ENCODE results near the gene ARHGEF39.

ARHGEF39 gene

DNA sequence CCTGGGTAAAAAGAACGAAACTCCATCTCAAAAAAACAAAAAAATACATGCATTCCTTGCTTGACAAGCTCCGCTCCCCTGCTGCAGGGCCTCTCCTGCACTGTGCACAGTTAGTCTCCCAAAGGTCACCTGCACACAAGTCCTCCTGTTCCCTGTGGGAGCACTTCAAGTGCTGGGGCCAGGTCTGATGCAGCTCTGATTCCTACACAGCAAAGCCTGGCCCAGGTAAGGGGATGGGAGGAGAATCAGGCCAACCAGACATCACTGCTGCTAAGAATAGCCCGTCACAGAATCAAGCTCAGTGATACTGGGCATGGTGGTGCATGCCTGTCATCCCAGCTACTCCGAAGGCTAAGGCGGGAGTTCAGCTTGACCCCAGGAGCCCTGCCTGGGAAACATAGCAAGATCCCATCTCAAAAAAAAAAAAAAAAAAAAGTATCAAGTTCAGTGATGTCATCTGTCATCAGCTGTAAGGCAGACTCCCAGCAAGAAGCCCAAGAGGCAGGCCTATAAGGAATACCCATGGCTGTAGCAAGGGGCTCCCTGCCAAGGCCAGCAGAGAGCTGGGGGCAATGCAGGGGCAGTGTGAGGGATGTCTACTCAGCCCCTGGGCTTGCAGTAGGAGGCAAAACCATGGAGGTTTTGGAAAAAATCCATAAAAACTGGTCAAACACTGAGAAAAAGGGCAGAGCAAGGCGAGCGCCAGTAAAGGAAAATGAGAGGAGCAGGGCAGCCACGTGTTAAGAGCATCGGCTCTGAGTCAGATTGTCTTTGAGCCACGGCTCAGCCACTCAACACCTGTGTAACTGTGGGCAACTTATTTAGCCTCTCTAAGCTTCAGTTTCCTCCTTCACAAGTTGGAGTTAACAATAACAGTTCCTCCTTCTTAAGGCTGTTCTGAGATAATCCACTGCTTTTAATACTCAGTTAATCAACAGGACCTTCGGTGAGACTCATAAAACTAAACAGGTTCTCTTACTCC, 21.5 kb upstream of the ARHGEF39 start:
- H3K27ac Mint-ChIP-seq, result no peak overlapping the region
- H3K36me3 Mint-ChIP-seq (ENCODE audit: low read depth), result no peaks in the 10 kb centered on the region
- peaks cover 26% of the 10 kb centered on the region for H3K4me1 Mint-ChIP-seq (ENCODE audit: low read depth)
- no peaks in the 10 kb centered on the region for H3K9me3 Mint-ChIP-seq
- no peak for DNase-seq
- H3K27me3 Mint-ChIP-seq, result no peaks in the 10 kb centered on the region
- no peak overlapping the region for H3K4me3 Mint-ChIP-seq

DNA sequence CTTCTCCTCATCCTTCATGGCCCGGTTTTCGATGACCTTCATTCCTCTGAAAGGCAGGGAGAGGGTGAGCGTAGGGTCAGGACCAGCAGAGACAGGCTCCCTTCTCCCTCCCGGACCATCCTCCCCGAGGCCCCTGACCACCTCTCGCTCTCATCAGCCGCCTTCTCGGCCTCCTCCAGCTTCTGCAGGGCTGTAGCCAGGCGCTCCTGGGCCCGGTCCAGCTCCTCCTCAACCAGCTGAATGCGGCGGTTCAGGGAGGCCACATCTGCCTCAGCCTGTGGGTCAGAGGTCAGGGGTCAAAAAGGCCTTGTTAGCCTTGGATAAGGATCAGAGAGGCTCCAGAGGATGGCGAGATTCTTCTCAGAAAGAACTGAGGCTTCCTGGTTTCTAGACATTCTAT, 20.5 kb upstream of the ARHGEF39 start:
- Mint-ChIP-seq H3K4me3 (no peak overlapping the region), H3K27ac (no peak overlapping the region), H3K36me3 (ENCODE audit: low read depth) (no peaks in the 10 kb centered on the region), H3K9me3 (no peaks in the 10 kb centered on the region), H3K4me1 (ENCODE audit: low read depth) (peaks cover 18% of the 10 kb centered on the region), H3K27me3 (no peaks in the 10 kb centered on the region)
- DNase-seq, result no peak

- peaks cover 18% of the 10 kb centered on the region for H3K4me1 Mint-ChIP-seq (ENCODE audit: low read depth)
- DNase-seq, result no peak
- no peak overlapping the region for H3K4me3 Mint-ChIP-seq
- no peaks in the 10 kb centered on the region for H3K9me3 Mint-ChIP-seq
- H3K36me3 Mint-ChIP-seq (ENCODE audit: low read depth), result no peaks in the 10 kb centered on the region
- no peaks in the 10 kb centered on the region for H3K27me3 Mint-ChIP-seq
- H3K27ac Mint-ChIP-seq, result no peak overlapping the region
These were observed 19.9 kb upstream of the ARHGEF39 start for GRCh38 chr9:35684921-35685320.

DNA sequence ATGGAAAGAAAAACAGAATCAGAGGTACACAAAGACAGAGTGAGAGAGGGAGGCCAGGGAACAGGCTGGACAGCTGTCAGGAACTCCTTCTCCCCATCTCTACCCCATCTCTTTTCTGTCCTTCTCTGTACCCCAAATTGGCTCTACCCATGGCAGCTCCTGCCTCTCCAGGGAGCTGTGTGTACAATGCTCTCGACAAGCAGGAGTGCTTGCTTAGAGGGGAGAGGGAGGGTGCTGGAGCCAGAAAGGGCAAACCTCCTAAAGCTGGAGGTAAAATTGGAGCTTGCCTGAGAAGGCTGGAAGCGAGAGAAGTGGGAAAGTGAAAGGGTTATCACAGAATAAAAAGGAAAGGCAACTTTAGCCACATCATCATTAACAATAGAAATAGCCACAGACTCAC, 18.3 kb upstream of the ARHGEF39 start:
- Mint-ChIP-seq H3K4me1 (ENCODE audit: low read depth) (peaks cover 6% of the 10 kb centered on the region), H3K4me3 (no peak overlapping the region), H3K36me3 (ENCODE audit: low read depth) (no peaks in the 10 kb centered on the region), H3K9me3 (no peaks in the 10 kb centered on the region), H3K27ac (no peak overlapping the region), H3K27me3 (no peaks in the 10 kb centered on the region)
- DNase-seq, result no peak

GRCh38 chr9:35682520-35683315, 17.7 kb upstream of the ARHGEF39 start:
- Mint-ChIP-seq H3K27me3 (no peaks in the 10 kb centered on the region), H3K36me3 (ENCODE audit: low read depth) (no peaks in the 10 kb centered on the region), H3K27ac (no peak overlapping the region), H3K4me3 (no peak overlapping the region), H3K4me1 (ENCODE audit: low read depth) (peaks cover 2% of the 10 kb centered on the region), H3K9me3 (no peaks in the 10 kb centered on the region)
- DNase-seq, result no peak

DNA sequence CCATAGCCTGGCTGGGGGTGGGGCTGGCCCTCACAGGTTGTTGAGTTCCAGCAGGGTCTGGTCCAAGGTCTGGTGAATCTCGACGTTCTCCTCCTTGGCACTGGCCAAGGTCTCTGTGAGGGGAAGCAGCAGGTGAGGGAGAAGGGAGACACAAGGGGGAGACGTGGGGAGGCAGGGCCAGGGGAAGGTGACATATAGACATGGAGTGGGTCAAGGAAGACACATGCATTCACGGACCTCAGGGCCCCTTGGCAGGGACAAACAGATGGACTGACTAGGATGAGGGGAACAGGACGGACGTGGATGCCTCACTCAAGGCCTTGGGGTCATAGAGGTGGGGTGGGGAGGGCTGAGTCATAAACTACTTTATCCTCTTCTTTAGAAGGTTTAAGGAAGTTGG, 17.1 kb upstream of the ARHGEF39 start:
- no peaks in the 10 kb centered on the region for H3K27me3 Mint-ChIP-seq
- DNase-seq, result no peak
- no peaks in the 10 kb centered on the region for H3K9me3 Mint-ChIP-seq
- H3K4me3 Mint-ChIP-seq, result no peak overlapping the region
- H3K27ac Mint-ChIP-seq, result no peak overlapping the region
- H3K4me1 Mint-ChIP-seq (ENCODE audit: low read depth), result peaks cover 2% of the 10 kb centered on the region
- H3K36me3 Mint-ChIP-seq (ENCODE audit: low read depth), result no peaks in the 10 kb centered on the region

DNA sequence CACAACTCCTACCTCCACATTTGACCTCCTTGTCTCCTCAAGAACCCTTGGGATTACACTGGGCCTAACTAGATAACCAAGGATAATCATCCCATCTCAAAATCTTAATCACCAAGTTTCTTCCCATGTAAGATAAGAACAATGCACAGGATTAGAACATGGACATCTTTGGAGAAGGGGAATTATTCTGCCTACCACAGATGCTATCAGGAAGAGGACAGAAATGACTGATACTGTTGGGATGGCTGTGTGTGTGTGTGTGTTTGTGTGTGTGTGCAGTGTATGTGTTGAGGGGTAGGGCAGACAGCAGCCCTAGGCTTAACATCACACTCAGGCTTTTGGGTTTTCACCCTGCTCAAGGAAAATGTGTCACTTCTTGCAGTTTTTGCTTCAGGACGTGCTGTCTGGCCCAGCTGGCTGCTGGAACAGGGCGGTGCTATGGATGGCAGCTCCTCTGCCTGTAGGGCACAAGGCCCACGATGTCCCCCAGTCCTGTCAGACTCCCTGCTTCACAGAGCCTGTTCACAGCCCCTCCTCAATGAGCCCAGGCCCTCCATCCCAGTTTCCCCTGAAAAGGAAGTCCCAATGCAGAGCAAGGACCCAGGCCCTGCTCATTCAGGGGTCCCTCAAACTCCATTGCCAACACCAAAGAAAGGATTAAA, 16.5 kb upstream of the ARHGEF39 start:
- Mint-ChIP-seq H3K27ac (no peak overlapping the region), H3K4me3 (no peak overlapping the region), H3K36me3 (ENCODE audit: low read depth) (no peaks in the 10 kb centered on the region), H3K27me3 (peaks cover 1% of the 10 kb centered on the region), H3K4me1 (ENCODE audit: low read depth) (peaks cover 3% of the 10 kb centered on the region), H3K9me3 (no peaks in the 10 kb centered on the region)
- DNase-seq, result no peak

DNA sequence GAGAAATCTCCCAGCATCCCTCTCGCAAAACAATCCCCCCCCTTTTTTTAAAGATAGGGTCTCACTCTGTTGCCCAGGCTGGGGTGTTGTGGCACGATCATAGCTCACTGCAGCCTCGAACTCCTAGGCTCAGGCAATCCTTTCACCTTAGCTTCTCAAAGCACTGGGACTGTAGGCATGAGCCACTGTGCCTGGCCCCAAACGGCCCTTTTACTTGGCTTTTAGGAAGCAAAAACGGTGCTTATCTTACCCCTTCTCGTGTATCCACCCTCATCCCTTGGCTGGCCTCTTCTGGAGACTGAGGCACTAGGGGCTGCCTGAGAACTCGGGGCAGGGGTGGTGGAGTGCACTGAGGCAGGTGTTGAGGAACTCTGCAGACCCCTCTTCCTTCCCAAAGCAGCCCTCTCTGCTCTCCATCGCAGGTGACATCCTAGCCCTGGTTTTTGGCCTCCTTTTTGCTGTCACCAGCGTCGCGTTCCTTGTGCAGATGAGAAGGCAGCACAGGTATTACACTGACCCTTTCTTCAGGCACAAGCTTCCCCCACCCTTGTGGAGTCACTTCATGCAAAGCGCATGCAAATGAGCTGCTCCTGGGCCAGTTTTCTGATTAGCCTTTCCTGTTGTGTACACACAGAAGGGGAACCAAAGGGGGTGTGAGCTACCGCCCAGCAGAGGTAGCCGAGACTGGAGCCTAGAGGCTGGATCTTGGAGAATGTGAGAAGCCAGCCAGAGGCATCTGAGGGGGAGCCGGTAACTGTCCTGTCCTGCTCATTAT, 15.5 kb upstream of the ARHGEF39 start:
- no peak for DNase-seq
- H3K27me3 Mint-ChIP-seq, result peaks cover 5% of the 10 kb centered on the region
- no peaks in the 10 kb centered on the region for H3K9me3 Mint-ChIP-seq
- no peaks in the 10 kb centered on the region for H3K36me3 Mint-ChIP-seq (ENCODE audit: low read depth)
- peaks cover 8% of the 10 kb centered on the region for H3K4me1 Mint-ChIP-seq (ENCODE audit: low read depth)
- no peak overlapping the region for H3K27ac Mint-ChIP-seq
- H3K4me3 Mint-ChIP-seq, result no peak overlapping the region

- Mint-ChIP-seq H3K4me3 (no peak overlapping the region), H3K27me3 (peaks cover 5% of the 10 kb centered on the region), H3K4me1 (ENCODE audit: low read depth) (peaks cover 11% of the 10 kb centered on the region), H3K9me3 (no peaks in the 10 kb centered on the region), H3K36me3 (ENCODE audit: low read depth) (no peaks in the 10 kb centered on the region), H3K27ac (no peak overlapping the region)
- DNase-seq, result no peak
These were observed 14.9 kb upstream of the ARHGEF39 start for GRCh38 chr9:35679766-35680330.

DNA sequence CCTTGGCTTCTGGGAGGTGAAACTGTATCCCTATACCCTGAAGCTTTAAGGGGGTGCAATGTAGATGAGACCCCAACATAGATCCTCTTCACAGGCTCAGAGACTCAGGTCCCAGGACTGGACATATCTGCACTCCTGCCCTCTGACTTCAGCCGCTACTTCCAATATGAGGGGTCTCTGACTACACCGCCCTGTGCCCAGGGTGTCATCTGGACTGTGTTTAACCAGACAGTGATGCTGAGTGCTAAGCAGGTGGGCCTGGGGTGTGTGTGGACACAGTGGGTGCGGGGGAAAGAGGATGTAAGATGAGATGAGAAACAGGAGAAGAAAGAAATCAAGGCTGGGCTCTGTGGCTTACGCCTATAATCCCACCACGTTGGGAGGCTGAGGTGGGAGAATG, 14.1 kb upstream of the ARHGEF39 start:
- peaks cover 10% of the 10 kb centered on the region for H3K27me3 Mint-ChIP-seq
- no peak overlapping the region for H3K4me3 Mint-ChIP-seq
- no peak for DNase-seq
- no peaks in the 10 kb centered on the region for H3K9me3 Mint-ChIP-seq
- no peaks in the 10 kb centered on the region for H3K36me3 Mint-ChIP-seq (ENCODE audit: low read depth)
- peaks cover 15% of the 10 kb centered on the region for H3K4me1 Mint-ChIP-seq (ENCODE audit: low read depth)
- H3K27ac Mint-ChIP-seq, result no peak overlapping the region

GRCh38 chr9:35675732-35676392, 10.9 kb upstream of the ARHGEF39 start:
- H3K36me3 Mint-ChIP-seq (ENCODE audit: low read depth), result no peaks in the 10 kb centered on the region

GRCh38 chr9:35675204-35675603, 10.2 kb upstream of the ARHGEF39 start:
- H3K27ac Mint-ChIP-seq, result no peak overlapping the region

More at GRCh38 chr9:35675732-35676392, 10.9 kb upstream of the ARHGEF39 start:
- Mint-ChIP-seq H3K27ac (no peak overlapping the region), H3K4me1 (ENCODE audit: low read depth) (peaks cover 15% of the 10 kb centered on the region), H3K27me3 (peaks cover 10% of the 10 kb centered on the region), H3K4me3 (peak overlapping the region; percentile 65), H3K9me3 (no peaks in the 10 kb centered on the region)
- DNase-seq, result peak; percentile 68

DNA sequence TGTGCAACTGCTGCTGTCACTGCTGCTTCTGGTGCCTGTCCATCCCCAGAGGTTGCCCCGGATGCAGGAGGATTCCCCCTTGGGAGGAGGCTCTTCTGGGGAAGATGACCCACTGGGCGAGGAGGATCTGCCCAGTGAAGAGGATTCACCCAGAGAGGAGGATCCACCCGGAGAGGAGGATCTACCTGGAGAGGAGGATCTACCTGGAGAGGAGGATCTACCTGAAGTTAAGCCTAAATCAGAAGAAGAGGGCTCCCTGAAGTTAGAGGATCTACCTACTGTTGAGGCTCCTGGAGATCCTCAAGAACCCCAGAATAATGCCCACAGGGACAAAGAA, 9.0 kb upstream of the ARHGEF39 start:
- Mint-ChIP-seq H3K27me3 (peaks cover 10% of the 10 kb centered on the region), H3K9me3 (no peaks in the 10 kb centered on the region), H3K27ac (no peak overlapping the region), H3K4me1 (ENCODE audit: low read depth) (peaks cover 15% of the 10 kb centered on the region), H3K36me3 (ENCODE audit: low read depth) (no peaks in the 10 kb centered on the region), H3K4me3 (no peak overlapping the region)
- no peak for DNase-seq

More at GRCh38 chr9:35675204-35675603, 10.2 kb upstream of the ARHGEF39 start:
- peaks cover 10% of the 10 kb centered on the region for H3K27me3 Mint-ChIP-seq
- H3K36me3 Mint-ChIP-seq (ENCODE audit: low read depth), result no peaks in the 10 kb centered on the region
- H3K4me1 Mint-ChIP-seq (ENCODE audit: low read depth), result peaks cover 15% of the 10 kb centered on the region
- no peak for DNase-seq
- H3K9me3 Mint-ChIP-seq, result no peaks in the 10 kb centered on the region
- peak overlapping the region; percentile 65 for H3K4me3 Mint-ChIP-seq
